Tibial artery (tissue), 4 donors: ENCODE results near the gene FGF14.

ENCODE experiments used
- DNase-seq, 2 donors: peaks; one replicate each; pipeline ENCODE4 v3.0.0-alpha.2; 2019
- H3K27ac ChIP-seq, 2 donors: fragments of 200-600 bp; sonication (generic) in 1 of 2; 1 replicate in 1 of 2; 2 replicates in 1 of 2; pipeline ENCODE4 v1.5.1; 2018 to 2019; ENCODE audit warnings: mild to moderate bottlenecking in 1 of 2
- H3K27me3 ChIP-seq, 2 donors: fragments of 200-600 bp; sonication (generic) in 1 of 2; one replicate each; pipeline versions ENCODE4 v1.5.1 to v1.6.0; 2016 to 2019
- H3K36me3 ChIP-seq, 3 donors: fragments of 200-600 bp; sonication (generic) in 2 of 3; one replicate each; pipeline ENCODE4 v1.5.1; 2016 to 2019; ENCODE audit warnings: mild to moderate bottlenecking in 2 of 3
- H3K4me1 ChIP-seq, 4 donors: fragments of 200-600 bp; sonication (generic) in 2 of 4; 1 replicate in 3 of 4; 2 replicates in 1 of 4; pipeline ENCODE4 v1.5.1; 2016 to 2019
- H3K4me3 ChIP-seq, 2 donors: fragments of 200-600 bp; sonication (generic) in 1 of 2; 1 replicate in 1 of 2; 2 replicates in 1 of 2; pipeline ENCODE4 v1.5.1; 2018 to 2019; ENCODE audit warnings: mild to moderate bottlenecking in 2 of 2
- H3K9me3 ChIP-seq, 3 donors: fragments of 200-600 bp; sonication (generic) in 1 of 3; one replicate each; pipeline ENCODE4 v1.5.1; 2016 to 2019
- CTCF ChIP-seq, 2 experiments: fragments of 200-600 bp in 1 of 2; fragments of 450-650 bp in 1 of 2; IDR thresholded peaks; one replicate each; pipeline ENCODE4 v1.5.1; 2017 to 2019; ENCODE audit warnings: antibody characterized with exemption in 2 of 2, mild to moderate bottlenecking in 1 of 2, moderate library complexity in 1 of 2
- intact Hi-C: fragments of 100-400 bp; cut with DNase I; formaldehyde crosslinking; loops from one replicate; pipeline ENCODE4 v1.15.0; 2023; ENCODE audit warnings: low total_unique reads

FGF14 gene

DNA sequence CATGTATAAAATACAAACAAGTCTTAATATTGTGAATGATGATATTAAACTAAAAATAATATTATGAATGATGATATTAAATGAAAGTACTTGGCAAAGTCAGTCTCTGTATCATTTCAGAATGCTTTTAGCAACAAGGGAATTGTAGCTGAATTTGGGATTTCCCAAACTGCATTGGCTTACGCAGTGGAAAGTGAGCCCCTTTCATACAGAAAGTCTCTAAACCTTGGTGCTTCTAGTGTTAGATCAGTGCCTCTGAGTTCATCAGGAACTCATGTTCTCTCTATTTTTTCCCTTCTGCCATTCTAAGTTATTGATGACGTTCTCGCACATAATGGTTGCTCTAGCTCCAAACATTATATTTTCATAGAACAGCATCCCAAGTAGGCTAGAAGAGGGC lies 649.4 kb downstream of the FGF14 start:
- Histone ChIP-seq H3K27ac (no peak overlapping the region), H3K36me3 (no peaks in the 10 kb centered on the region), H3K9me3 (no peaks in the 10 kb centered on the region), H3K4me1 (peaks cover 0 to 9% (median 2%) of the 10 kb centered on the region in 4 donors), H3K27me3 (no peaks in the 10 kb centered on the region), H3K4me3 (no peak overlapping the region)
- no peak for TF ChIP-seq CTCF (IDR thresholded peaks at IDR 0.05)
- no peak for DNase-seq
- intact Hi-C loops = no loop called here

- no peak overlapping the region for H3K27ac ChIP-seq
- no peak for TF ChIP-seq CTCF (IDR thresholded peaks at IDR 0.05)
- DNase-seq = no peak
- intact Hi-C loops = no loop called here
- no peak overlapping the region for H3K4me3 ChIP-seq
- H3K9me3 ChIP-seq = no peaks in the 10 kb centered on the region
- H3K4me1 ChIP-seq = peaks cover 0 to 9% (median 2%) of the 10 kb centered on the region in 4 donors
- no peaks in the 10 kb centered on the region for H3K27me3 ChIP-seq
- no peaks in the 10 kb centered on the region for H3K36me3 ChIP-seq
These were observed 650.4 kb downstream of the FGF14 start for GRCh38 chr13:101751488-101751887.

DNA sequence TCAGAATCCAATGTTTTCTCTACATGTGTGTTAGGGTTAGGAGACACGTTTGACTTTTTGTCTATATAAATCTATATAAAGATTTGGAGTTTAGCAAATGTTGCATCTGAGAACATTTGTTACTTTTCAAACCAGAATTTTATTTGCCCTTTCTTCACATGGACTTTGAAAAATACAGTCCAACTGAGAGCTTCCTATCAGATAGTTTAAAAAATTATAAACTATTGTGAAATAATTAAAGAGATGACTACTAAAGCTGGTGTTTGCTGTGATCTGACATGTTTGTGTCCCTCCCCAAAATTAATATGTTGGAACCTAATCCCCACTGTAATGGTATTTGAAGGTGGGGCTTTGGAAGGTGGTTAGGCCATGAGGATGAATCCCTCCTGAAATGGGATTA lies 652.3 kb downstream of the FGF14 start:
- Histone ChIP-seq H3K4me1 (peaks cover 0 to 9% (median 2%) of the 10 kb centered on the region in 4 donors), H3K27me3 (no peaks in the 10 kb centered on the region), H3K4me3 (no peak overlapping the region), H3K27ac (no peak overlapping the region), H3K36me3 (no peaks in the 10 kb centered on the region), H3K9me3 (no peaks in the 10 kb centered on the region)
- no peak for DNase-seq
- intact Hi-C loops = no loop called here
- TF ChIP-seq CTCF (IDR thresholded peaks at IDR 0.05) = no peak

DNA sequence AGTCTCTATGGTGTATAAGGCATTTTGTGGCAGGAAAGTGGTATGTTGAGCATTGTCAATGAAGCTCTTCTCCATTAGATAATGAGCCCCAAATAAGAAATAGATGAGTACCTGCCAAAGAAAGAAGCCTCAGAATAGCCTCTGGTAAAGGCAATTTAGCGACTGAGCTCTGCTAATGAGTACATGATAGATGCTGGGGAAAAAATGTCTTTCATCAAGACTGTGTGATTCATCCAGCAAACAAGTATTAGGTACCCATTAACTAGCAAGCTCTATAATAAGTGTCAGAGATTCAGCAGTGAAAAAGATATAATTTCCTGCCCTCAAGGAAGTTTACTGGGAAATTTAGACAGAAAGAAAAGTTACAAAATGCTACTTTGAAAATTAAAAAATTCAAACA lies 654.8 kb downstream of the FGF14 start:
- DNase-seq = no peak
- Histone ChIP-seq H3K4me1 (peaks cover 0 to 9% (median 2%) of the 10 kb centered on the region in 4 donors), H3K27ac (no peak overlapping the region), H3K27me3 (no peaks in the 10 kb centered on the region), H3K4me3 (no peak overlapping the region), H3K9me3 (no peaks in the 10 kb centered on the region), H3K36me3 (no peaks in the 10 kb centered on the region)
- TF ChIP-seq CTCF (IDR thresholded peaks at IDR 0.05) = no peak
- intact Hi-C loops = no loop called here

- no peaks in the 10 kb centered on the region for H3K27me3 ChIP-seq
- no peaks in the 10 kb centered on the region for H3K36me3 ChIP-seq
- DNase-seq = no peak
- TF ChIP-seq CTCF (IDR thresholded peaks at IDR 0.05) = no peak
- intact Hi-C loops = no loop called here
- H3K4me3 ChIP-seq = no peak overlapping the region
- no peaks in the 10 kb centered on the region for H3K9me3 ChIP-seq
- H3K4me1 ChIP-seq = peaks cover 0 to 8% (median 2%) of the 10 kb centered on the region in 4 donors
- no peak overlapping the region for H3K27ac ChIP-seq
These were observed 655.3 kb downstream of the FGF14 start for GRCh38 chr13:101746513-101746912.
